ENCODE measurements around the gene NCOA4.
"Not testable (repeated sequence)": the region's sequence is repeated elsewhere in the genome, so short reads cannot be mapped to it uniquely, and the experiment has no call there.

NCOA4 gene

GRCh38 chr10:46052057-46052790 is 21.8 kb upstream of the NCOA4 start:
- no peak for DNase-seq

GRCh38 chr10:46050941-46051623 is 20.7 kb upstream of the NCOA4 start:
- no peak for DNase-seq

DNA sequence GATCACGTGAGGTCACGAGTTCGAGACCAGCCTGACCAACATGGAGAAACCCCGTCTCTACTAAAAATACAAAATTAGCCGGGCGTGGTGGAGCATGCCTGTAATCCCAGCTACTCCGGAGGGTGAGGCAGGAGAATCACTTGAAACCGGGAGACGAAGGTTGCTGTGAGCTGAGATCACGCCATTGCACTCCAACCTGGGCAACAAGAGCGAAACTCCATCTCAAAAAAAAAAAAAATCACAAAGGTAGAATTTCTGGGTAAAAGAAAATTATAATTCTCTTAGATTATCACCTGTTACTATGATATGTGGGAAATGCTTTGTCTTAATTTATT is 19.0 kb upstream of the NCOA4 start:
- DNase-seq: not testable (repeated sequence)

DNA sequence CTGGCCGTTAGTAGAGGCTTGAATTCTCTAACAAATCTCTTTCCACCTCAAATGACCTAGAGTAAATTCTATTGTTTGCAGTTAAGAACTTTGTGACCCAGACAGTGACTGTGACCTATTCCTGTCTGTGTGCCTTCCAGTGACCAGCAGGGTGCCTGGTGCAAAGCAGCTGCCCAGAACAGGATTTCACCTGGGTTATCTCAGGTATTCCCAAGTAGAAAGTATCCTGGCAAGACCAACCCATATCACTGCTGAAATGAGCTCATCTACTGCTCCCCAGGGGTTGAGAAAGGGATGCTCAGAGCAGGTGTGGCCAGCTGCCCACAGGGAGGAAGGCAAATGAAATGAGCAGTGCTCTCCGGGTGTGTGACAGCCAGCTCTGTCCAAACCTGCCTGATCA is 17.7 kb upstream of the NCOA4 start:
- no peak for DNase-seq

DNA sequence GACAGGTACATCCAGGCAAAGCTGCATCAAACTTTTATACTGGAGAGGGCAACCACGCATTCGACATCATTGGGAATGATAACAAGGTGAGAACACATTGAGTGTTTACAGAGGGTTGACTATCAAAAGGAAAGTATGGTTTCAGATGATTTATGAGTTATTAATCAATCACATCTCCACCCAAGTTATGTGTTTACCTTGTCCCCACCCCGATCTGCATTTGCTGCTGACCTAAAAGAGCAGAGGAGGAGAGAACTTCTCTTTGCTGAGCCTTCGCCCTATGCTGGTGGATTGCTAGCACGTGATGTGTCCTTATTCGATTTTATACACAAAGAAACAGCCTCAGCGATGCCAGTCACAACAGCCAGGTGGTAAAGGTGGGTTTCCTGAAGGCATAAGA is 15.8 kb upstream of the NCOA4 start, which contains the start of gene MSMB:
Gene MSMB, minus strand, starts transcription at position 9 of the 400 bp plus-strand sequence. CDS start 32 bp downstream, outside the sequence.
- DNase-seq: no peak

DNA sequence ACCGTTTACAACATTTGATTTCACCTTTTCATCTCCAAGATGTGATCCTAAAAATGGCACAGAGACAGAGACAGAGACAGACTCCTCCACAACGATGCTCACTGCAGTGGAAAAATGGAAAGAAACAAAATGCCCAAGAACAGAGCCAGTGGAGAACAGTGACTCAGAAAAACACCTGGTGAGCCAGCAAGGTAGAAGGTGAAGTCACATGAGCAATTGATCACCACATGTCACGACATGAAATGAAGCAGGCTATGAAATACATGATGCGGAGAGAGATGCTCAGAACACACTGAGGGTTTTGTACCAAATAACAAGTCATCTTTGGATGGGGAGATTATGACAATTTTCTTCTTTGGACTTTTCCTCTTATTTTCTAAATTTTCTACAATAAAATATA is 12.1 kb upstream of the NCOA4 start:
- DNase-seq: no peak

- DNase-seq: no peak
These were observed 9.6 kb upstream of the NCOA4 start for GRCh38 chr10:46040004-46040403.

GRCh38 chr10:46037107-46037825 is 6.8 kb upstream of the NCOA4 start:
- no peak for DNase-seq

- DNase-seq: no peak
These were observed 5.8 kb upstream of the NCOA4 start for GRCh38 chr10:46035923-46036849.

GRCh38 chr10:46033602-46034011 is 3.2 kb upstream of the NCOA4 start:
- no peak for DNase-seq

GRCh38 chr10:46031648-46032532 is 1.5 kb upstream of the NCOA4 start:
- DNase-seq: no peak

GRCh38 chr10:46029461-46030030 is 877 bp downstream of the NCOA4 start:
- no peak for DNase-seq

GRCh38 chr10:46028584-46029460 is 1.6 kb downstream of the NCOA4 start:
- DNase-seq: no peak

DNA sequence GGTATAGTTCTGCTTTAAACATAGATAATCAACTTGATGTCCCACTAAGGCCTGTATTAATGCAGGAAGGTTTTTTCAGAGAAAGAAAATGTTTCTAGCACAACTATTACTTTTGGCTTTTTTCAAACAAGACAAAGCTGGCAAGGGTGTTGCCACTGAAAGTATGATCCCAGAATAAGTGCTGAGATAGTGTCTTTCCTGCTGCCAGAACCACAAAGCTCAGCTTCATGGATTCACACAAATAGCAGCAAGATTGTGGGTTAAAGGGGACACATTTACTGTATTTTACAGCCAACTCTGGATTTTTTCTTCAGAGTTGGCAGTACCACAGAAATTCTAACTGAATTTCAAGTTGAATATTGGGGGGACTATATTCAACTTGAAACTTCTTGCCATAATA is 4.3 kb downstream of the NCOA4 start:
- DNase-seq: no peak

DNA sequence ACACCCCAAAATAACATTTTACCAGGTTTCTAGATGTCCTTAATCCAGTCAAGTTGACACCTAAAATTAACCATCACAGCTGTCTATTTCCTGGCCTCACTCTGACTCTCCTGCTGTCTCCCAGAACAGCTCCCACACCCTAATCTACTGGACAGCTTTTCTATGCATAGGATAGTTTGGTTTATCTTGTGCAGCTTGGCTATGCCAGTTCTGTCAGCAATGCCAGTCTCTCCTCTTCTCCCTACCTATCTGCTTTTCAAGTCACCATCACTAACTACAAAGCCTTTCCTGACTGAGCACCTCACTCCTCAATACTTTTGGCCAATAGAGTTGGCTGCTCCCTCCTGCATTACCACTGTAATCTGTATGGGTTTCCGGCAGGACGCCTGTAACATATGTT is 5.0 kb downstream of the NCOA4 start:
- DNase-seq: no peak

DNA sequence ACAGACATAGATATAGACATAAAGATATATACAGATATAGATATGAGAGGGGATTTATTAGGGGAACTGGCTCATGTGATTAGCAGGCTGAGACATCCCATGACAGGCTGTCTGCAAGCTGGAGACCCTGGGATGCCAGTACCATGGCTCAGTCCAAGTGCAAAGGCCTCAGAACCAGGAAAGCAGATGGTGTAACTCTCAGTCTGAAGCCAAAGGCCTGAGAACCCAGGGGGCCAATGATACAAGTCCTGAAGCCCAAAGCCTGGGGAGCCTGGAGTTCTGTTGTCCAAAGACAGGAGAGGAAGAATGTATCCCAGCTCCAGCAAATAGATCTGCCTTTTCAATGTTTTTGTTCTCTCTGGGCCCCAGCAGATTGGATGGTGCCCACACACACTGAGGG is 5.5 kb downstream of the NCOA4 start:
- DNase-seq: no peak

GRCh38 chr10:46022978-46023702 is 7.3 kb downstream of the NCOA4 start:
- DNase-seq: peak; percentile 74

DNA sequence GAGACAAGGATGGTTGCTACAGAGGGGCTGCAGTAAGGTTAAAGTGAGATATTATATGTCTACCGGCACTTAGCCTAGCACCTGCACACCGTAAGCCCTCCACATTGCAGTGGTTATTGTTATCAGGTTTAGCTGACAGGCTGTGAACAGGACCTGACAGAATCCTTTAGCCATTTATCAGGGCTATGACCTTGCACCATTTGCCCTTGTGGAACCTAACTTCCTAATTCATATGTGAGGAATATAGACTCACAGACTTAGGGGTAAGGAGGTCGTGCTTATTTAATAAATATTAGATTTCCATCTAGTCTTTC is 10.1 kb downstream of the NCOA4 start:
- DNase-seq: no peak

DNA sequence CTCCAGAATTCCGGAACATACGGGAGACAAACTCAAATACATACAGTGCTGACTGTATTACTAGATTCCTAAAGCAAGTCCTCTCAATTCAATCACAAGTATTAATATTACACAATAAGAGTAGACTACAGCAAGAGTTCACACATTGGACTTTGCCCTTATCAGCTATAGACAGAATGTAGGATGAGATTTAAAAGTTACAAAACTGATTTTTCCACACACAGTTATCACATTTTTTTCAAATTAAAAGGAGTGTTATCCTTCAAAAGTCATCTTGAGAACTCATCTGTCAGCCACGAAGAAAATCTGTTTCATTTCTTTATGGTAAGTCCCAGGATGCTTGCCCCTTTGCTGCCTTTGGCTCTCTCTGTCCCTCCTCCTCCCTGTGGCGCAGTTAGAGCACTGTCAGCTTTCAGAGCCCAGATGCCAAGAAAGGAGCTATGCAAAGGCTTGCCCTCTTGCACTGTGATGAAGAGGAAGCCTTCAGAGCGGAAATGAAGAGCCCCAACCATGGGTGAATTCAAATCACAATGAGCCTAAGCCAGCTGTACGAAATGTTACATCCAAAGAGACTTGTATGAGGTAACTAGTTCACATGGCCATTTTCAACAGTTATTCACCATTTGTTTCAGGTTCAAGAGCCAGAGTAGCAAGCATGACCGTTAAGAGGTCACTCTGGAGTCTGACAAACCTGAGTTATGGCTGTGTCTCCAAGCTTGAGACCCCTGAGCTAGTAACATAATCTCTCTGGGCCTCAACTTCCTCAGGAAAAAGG is 10.7 kb downstream of the NCOA4 start:
- no peak for DNase-seq

All from activated effector memory CD4-positive, alpha-beta T cell treated with Interleukin-2 at 50 U/mL for 16 hours (primary cell).